Stimulated activated CD4-positive, alpha-beta T cell treated with anti-CD3 and anti-CD28 coated beads, Interleukin-1b, Interleukin-23, amount 100 ng/mL, for 48 hours (primary cell): ENCODE measurements around the gene TTC9.
A peak's percentile ranks its signal among the peaks of the same experiment; 100 is the strongest.

Source experiments
- DNase-seq: peaks from one replicate; pipeline ENCODE4 v3.0.0-alpha.2; 2020

TTC9 gene

DNA sequence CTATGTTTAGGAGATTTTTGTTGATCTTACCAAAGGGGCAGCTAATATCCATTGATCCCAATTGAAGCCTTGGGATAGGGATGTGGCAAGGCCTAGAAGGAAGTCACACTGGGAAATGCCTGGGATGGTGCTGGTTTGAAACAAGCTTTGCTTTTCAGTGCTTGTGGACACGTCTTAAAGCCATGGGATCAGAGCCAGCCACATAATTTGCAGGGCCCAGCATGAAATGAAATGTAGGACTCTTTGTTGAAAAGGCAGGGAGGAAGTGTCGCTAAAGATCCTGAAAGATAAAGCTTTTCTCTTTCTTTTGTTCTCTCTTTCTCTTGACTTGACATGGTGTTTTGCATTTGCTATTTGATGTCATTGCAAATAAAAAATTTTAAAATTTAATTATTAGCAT lies 5.0 kb downstream of the TTC9 start:
- no peak for DNase-seq

DNA sequence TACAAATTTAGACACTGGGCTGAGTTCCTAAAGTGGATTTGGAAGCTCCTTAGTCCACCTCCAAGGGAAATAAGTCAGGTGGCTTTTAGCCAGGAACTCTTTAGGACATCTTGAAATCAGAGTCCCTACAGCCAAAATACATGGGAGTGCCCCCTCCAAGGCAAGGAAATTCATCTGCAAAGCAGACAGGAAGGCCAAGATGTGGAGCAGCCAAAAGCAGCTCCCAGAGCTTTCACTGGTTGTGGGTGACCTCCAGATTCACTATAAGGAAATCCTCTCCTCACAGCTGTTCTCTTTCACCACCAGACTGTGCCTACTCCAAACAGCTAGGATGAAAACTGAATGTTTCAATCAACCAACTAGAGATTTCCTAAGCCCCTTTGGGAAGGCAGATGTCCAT lies 6.6 kb downstream of the TTC9 start:
- DNase-seq, result no peak

DNA sequence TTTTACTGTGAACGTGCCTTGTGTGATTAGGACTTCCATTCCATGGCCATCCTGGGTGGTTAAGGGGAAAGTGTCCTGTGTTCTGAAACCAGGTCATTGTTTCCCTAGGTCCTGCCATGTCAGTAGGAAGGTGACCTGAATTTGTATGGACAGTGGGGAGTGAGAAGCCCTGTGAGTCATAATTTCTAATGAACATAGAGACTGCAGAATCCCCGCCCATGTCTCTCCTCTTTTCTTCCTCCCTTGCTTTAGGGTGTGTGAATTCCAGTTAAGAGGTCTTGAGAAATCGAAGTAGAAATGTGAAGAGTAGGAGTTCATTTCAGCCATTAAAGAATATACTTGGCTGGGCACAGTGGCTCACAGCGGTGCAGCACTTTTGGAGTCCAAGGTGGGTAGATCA lies 8.1 kb downstream of the TTC9 start:
- DNase-seq, result no peak

- no peak for DNase-seq
Observed at GRCh38 chr14:70651522-70651921, 9.8 kb downstream of the TTC9 start.

GRCh38 chr14:70652871-70653270 lies 11.2 kb downstream of the TTC9 start:
- DNase-seq, result no peak

DNA sequence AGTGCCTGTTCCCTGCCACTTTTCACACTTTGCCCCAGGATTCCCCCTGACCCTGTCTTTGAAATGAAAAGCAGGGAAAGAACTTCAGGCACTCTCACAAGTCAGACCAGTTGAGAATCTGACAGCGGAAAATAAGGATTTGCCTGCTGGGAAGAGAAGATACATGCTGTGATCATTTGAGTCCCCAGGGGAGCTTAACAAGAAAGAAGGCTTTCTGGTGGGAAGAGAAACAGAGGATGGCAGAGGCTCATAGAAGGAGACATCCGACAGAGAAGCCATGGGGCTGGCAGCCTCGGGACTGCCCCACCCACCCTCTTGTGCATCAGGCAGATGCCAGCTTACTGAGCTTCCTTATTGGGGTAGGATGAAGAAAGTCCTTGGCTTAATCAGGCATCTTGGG lies 11.9 kb downstream of the TTC9 start:
- DNase-seq, result no peak

DNA sequence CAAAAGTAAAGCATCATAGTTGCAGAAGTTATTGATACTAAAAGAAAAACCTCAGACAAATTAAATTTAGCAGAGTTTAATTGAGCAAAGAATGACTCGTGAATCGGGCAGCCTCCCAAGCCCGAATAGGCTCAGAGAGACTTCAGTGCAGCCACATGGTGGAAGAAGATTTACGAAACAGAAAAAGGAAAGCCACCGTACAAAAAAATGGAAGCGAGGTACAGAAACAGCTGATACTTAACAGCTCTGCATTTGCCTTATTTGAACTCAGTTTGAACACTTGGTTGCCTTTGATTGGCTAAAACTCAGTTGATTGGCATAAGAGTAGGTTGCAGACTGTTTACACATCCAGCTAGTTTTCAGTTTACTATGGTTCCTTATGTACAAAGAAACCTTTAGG lies 12.9 kb downstream of the TTC9 start:
- peak; percentile 22 for DNase-seq

- peak; percentile 79 for DNase-seq
Observed at GRCh38 chr14:70655110-70655826, 13.6 kb downstream of the TTC9 start.

- no peak for DNase-seq
Observed at GRCh38 chr14:70658899-70659298, 17.2 kb downstream of the TTC9 start.

- peak; percentile 48 for DNase-seq
Observed at GRCh38 chr14:70660967-70661893, 19.5 kb downstream of the TTC9 start.

- no peak for DNase-seq
Observed at GRCh38 chr14:70662080-70662479, 20.4 kb downstream of the TTC9 start.

DNA sequence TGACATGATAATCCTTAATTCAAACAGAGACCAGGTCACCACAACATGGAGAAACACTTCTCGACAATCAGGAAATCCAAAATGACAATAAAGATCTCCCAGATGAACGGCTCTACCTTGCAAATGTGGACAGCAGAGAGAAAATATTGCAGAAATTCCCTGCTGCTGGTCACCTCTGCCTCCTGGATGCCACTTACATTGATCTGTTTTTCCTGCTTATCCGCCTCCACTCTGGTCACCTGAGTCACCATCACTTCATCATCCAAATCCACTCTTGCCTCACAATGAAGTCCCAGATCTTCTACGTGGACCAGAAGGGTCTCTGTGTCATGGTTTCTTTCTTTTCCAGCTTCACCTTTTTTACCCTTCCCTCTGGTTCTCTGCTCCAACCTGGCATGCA lies 21.1 kb downstream of the TTC9 start:
- no peak for DNase-seq

DNA sequence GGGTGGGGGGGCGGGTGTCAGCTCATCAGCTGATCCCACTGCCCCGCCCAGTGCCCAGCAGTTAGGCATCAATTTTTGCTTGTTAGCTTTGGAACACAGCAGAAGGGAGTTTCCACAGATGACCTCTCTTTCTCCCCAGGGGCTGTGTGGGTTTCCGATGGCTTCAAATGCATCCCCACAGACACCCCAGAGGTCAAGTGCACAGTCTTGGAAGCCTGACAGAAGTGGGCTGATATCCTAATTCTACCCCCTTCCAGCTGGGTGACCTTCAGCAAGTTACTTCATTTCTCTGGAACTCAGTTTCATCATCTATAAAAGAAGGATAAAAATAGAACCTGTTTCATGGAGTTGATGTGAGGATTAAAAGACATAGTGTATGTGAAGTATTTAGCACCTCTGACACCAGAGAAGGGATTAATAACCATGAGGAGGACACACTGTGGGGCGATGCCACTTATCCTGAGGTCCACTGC lies 22.0 kb downstream of the TTC9 start:
- no peak for DNase-seq

DNA sequence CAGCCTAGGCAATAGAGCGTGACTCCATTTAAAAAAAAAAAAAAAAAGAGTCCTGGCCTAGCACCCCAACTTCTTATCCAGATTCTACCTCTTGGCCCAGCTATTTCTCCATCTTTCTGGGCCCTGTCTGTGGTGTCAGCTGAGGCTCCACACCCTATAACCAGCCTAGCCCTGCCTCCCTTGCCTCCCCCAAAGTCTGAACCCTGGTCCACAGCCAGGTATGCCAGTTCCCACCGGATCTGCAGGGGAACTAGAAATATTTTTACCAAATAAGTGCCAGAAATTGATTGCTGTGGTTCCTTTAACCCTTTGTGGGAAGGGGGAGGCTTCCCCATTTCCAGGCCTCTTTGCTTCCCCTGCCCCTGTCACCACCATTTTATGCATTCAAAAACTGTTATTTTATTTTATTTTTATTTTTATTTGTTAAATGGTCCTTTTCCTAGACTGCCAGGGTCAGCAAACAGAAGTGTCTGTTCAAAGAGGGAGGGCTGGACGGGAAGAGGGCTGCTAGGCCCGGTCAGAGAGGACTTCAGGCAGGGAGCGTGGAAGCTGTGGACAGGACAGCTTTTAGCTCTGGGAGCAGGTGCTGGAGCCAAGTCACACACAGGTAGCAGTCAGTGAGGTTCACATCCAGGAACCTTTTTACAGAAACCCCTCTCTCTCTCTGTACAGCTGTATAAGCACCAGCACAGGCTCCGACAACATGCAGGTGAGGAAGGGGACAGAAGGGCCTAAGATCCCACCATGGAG lies 23.2 kb downstream of the TTC9 start:
- no peak for DNase-seq

DNA sequence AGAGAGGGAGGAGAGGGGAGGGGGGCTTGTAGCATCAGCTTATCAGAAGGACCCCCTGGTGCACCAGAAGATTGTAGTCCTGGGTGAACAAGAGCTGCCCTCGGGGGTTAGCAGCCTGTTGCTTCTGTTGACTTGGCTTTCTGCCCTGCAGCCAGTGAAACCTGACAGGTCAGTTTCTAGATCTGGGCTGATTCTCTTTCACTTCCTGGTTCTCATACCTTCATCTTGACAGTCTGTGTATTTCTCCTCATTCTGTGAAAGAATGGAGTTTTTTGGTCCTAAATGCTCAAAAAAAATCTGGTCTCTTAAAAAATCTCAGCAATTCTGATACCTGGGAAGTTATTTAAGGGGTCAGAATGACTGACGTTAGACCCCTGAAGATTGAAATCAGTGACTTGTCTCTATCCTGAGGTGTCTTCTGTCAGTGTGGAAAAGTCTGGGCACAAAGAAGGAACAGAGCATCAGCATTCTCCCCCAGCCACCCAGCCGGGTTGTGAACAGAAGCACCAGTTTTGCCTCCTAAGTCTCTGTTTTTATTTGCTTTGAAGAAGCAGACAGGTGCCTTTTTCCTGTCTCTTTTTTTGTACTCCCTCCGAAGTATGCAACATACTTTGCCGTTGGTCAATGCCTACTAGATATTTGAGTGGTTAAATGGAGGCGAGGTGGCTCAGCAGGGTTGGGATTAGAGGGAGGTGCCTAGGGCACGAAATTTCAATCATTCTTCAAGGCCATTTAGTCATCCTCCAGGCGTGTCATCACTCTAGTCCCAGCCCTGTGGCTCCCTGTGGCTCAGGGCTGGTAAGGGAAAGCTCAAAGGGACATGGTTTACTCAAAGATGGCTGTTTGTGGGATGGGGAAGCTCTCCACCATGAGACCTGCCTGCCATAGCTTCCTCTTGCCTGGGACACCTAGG lies 24.0 kb downstream of the TTC9 start:
- no peak for DNase-seq

DNA sequence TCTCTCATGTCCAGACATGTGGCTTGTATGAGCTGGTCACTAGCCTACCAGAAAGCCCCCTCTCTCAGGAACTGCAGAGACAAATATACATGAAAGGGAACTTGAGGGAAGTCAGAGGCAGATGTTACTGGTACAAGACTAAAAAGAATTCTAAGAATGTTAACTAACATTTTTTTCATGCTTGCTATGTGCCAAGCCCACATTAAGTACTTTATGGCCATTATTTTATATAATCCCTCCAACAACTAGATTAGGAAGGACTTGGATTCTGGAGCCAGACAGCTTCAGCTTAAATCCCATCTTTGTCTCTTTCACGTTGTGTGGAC lies 24.6 kb downstream of the TTC9 start:
- DNase-seq, result no peak

- no peak for DNase-seq
Observed at GRCh38 chr14:70670992-70671651, 29.4 kb downstream of the TTC9 start.

GRCh38 chr14:70671652-70672644 lies 30.2 kb downstream of the TTC9 start:
- no peak for DNase-seq

GRCh38 chr14:70677341-70677740 lies 35.6 kb downstream of the TTC9 start:
- no peak for DNase-seq

DNA sequence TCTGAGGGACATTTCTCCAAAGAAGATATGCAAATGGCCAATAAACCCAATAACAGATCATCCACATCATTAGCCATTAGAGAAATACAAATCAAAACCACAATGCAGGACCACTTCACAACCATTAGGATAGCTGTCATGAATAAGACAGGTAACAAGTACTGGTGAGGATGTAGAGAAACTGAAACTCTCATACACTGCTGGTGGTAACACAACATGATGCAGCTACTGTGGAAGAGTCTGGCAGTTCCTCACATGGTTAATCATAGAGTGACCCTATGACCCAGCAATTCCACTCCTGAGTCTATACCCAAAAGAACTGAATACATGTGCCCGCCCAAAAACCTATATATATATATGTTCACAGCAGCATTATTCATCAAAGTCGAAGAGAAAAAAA lies 39.0 kb downstream of the TTC9 start:
- no peak for DNase-seq

- DNase-seq, result no peak
Observed at GRCh38 chr14:70683983-70684382, 42.3 kb downstream of the TTC9 start.
